Stimulated activated CD4-positive, alpha-beta T cell treated with anti-CD3 and anti-CD28 coated beads, Interleukin-4, amount 100 ng/mL, for 4 hours (primary cell): Measurements from ENCODE around the gene NAPG.
A peak's percentile ranks its signal among the peaks of the same experiment; 100 is the strongest.
"Not testable (repeated sequence)": the region's sequence is repeated elsewhere in the genome, so short reads cannot be mapped to it uniquely, and the experiment has no call there.

Experiments used
- DNase-seq, 2 experiments: peaks; one replicate each; pipeline ENCODE4 v3.0.0-alpha.2; 2020

The NAPG gene

DNA sequence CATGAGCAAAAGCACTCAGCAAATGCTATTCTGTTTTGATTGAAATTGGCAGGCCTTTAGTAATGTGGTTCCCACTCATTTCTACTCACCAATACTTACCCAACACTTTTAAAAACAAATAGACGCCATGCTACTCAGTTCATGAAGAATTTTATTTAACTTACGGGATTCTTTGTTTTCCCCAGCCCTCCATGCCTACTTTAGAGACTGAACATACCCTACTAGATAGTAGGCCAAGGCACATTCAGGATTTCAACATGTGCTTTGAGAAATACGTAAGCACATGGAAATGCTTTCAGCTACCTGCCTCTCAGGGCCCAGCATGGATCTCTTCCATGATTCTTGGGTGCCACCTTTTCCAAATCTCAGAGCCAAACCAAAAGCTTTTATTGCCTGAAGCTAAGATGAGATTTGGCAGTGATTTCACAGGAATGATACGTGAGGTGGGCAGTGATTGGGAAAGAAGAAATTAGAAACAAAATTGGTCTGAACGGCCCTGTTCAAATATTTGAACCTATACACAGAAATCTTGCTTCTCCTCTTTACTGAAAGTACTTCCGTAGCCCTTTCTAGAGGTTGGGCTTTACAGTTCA, 31.4 kb downstream of the NAPG start:
- no peak for DNase-seq

DNA sequence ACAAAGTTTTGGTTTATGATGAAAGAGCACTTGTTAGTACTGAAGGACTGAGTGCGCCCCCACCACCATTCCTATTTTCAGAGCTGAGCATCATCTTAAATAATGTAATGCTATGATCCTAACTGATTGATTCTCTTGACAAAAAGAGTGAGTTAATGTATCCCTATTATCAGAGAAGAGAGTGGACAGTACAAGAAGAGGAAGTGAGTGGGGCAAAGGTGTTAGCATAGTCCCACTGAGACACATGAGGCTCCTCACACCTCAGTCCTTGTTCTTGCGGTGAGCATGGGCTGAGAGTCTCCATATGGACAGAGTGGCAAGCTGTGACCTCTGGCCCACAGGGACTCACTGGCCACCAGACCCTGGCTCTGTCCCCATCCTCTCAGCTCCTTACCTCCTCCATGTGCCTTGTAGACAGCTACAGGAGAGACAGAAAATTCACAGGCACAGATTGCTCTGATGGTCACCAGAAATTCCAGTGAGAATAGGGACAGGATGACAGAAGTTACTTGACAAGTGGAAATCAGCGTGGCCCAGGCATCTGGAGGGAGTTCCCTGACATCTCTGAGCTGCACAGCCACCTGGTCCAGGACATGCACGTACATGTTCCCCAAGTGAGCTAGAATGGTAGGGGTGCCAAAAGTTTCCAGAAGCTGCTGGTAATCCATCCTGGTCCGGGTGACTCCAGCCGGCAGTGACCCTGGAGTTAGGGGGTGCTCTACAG, 32.6 kb downstream of the NAPG start:
- DNase-seq: no peak

DNA sequence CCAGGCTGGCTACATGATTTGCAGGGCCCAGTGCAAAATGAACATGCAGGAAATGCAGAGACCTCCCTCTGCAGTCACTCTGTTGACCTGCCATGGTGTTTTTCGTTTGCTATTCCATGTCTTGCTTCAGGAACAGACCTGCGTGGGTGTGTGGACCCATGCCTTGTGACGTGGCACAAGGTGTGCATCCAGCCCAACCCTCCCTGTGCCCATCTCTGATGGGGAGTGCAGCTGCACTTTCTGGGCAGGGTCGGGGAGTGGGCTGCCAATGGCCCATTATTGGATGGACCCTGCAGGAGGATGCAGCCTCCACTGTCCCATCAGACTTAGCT, 33.1 kb downstream of the NAPG start:
- DNase-seq: no peak

DNA sequence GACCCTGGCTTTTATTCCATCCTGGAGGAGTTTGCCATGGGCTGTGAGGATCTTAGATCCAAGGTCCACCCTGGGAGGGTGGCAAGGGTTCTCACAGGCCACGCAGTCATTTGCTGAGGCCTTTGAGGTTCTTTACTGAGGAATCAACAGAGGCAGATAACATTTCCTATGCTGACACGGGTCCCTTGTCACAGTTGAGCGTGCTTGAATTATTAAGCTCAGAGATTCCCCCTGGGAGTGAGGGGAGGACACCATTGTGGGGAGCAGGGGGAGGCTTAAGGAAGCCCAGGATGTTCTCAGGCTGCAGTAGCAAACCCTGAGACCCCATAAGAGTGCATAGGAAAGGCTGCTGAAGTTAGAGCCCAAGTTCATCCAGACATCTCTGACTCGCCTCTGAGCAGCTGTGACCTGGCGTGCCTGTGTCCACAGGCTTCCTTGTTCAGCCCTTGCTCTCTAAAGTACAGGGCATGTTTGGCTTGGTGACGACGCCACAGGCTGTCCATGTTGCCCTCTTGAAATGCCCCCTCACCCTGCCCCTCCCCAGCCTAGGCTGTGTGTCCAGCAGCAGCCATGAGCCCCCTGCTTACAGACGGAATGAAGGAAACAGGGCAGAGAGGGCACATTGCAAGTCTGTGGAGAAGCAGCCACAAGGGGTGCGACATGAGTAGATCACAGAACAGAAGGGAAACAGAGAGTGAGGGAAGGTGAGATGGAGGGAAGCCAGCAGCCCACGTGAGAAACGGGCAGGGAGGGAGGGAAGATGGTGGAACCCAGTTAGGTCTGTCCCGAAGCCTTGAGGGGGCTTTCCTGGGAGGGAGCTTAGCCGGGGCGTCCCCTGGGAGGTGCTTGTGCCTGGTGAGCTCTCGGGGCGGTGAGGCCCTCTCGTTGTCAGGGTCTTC, 34.0 kb downstream of the NAPG start:
- no peak for DNase-seq

DNA sequence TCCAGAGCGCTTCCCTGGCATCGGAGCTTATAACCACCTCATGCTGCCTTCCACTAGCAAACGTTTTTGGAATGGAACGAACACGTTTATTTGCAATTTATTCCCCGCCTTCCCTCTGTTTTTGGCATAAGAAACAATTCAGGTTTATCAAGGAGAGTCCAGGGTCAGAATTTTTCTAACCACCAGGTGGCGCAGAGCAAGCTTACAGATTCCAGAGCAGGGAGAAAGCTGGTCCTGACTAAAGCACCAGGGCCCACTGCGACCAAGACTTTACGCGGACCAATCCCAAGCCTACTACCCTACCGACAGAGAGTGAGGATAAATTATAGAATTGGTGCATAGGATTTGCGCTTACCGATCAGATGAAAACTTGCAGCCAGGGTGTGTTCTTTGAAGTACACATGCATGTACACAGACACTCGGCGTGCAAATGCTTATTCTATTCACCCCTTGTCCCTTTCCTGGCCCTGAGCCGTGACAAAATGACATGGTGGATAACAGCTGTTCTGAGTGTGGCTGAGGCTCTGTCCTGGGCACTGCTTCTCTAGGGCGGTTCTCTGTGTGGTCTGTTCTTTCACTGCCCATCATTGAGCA, 34.7 kb downstream of the NAPG start:
- peak; percentile 21 to 49 for DNase-seq

DNA sequence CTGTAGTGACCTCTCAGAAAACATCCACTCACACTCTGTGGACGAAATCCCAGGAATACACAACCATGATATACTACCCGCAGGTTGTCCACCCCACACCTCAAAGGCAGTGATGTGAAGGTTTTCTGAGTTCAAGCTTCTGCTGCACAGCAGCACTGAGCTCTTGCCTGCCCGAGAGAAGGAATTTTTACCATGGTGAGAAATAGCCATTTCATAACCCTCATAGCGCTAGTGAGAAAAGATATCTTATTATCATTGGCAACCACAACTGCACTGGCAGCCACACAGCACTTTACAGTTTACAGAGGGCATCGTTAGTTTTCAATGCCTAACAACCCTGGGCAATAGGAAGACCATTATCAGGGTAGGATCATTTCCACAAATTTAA, 36.9 kb downstream of the NAPG start:
- DNase-seq: no peak

DNA sequence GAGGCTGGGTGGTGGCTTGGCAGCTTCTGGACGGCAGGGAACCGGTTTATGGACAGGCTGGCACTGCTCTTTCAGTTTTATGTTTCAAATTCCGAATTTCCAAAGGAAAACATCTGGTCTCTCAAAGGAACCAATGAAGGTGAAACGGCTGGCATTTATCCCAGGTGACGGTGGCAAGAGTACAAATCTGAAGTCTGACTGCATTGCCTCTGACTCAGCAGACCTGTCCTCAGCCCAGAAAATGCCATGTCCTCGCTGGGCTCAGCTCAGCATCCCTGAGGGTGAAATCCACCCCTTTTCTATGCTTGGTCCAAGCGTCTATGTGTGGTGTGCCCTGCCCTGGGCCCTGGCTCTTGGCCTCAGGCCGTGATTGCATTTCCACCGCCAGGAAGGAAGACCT, 38.1 kb downstream of the NAPG start:
- no peak for DNase-seq

DNA sequence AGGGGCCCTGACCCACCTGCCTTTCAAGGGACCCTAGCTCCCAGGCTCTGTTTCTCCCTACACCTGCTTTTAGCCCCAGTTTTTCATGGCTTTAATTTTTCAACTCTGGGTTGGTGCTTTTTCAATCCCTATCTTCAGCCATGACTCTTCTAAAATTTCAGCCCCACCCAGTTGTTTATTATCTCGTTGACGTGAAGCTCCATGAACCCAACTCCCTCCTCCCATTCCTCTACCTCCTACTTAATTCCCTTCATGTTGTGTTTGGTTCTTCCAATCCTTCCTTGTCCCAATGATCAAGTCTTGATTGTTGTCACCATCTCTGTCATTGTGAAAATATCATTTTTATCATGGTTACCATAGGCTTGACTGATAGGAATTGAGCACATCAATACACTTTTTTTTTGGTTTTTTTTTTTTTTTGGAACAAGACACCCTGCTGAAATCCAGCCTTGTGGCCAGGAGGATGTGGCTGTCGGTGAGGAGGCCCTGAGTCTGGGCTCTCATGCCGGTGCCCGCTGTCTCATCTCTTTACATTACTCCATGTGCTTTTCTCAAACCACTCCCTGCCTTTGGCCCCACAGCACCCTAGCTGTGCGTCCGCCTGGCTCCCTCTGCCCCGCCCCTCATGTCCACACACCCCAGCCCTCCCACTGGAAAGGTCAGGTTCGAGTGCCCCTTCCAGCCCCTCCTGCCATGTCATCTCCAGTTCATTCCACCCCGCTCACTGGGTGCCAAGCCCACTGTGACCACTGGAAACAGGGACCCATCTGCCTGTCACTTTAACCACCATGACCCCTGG, 39.3 kb downstream of the NAPG start:
- DNase-seq: no peak

DNA sequence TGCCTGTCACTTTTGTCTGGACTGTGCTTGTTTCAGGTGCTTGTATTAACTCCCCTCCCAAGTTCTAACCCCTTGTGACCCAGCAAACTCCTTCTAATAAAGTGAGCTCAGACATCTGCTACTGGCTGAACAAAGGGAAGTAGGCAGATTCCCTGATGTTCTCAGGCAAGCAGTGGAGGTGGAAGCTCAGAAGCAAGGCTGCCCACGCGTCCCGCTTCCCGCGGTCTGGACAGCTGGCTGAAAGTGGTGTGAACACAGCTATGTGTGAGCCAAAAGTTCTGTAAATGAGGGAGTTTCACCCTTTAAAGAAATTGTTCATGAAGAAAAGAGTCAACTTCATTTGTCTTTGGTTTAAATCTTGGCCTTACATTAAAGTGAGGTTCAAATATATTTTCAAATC, 40.0 kb downstream of the NAPG start:
- DNase-seq: no peak

DNA sequence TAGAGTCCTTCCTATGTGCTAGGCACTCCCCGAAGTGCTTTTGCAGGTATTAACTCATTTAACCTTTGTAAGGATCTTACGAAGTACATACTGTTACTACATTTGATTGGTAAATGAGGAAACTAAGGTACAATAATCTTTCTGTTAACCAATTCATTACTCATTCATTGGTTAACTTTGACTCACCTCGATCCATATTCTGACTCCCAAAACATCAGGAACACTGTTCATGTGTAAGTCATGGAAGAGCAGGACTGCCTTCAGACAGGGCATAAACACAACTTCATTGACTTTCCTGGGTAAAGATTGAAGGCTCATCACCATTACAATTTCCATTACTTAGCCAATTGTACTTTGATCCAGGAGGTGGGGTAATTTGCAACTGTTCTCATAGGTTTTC, 40.6 kb downstream of the NAPG start:
- no peak for DNase-seq

DNA sequence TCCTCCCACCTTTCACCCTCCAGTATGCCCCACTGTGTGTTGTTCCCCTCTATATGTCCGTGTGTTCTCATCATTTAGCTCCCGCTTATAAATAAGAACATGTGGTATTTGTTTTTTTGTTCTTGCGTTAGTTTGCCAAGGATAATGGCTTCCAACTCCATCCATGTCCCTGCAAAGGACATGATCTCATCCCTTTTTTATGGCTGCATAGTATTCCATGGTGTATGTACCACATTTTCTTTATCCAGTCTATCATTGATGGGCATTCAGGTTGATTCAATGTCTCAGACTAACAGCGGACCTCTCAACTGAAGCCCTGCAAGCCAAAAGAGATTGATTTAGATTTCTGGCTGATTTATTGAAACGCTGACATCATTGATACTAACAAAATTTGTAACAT, 44.1 kb downstream of the NAPG start:
- DNase-seq: not testable (repeated sequence)

DNA sequence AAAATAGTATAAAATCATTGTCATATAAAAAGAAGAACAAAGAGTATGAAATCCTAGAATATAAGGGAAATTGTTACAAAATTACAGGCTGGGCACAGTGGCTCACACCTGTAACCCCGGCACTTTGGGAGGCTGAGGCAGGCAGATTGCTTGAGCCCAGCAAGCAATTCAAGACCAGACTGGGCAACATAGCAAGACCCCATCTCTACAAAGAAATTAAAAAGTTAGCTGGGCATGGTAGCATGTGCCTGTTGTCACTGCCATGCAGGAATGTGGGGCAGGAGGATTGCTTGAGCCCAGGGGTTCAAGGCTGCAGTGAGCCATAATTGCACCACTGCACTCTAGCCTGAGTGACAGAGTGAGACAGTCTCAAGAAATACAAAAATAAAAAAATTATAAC, 44.8 kb downstream of the NAPG start:
- no peak for DNase-seq

DNA sequence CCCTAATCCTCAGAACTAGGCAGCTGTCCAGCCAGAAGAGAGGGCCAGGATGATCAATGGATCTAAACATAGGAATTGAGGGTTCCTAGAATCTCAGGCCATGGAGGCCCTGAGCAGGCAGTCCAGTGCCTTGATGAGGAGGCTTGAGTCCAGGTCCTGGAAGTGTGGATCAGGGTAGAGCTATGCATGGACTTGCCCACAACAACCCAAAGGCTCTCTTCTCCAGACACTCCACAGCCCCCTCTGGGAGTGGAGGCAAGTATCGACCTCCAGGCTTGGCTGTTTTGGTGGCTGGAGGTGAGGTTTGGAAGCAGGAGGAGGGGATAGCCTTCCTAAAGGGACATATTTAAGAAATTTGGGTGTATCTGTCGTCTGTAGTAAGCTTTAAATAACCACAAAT, 45.7 kb downstream of the NAPG start:
- no peak for DNase-seq

DNA sequence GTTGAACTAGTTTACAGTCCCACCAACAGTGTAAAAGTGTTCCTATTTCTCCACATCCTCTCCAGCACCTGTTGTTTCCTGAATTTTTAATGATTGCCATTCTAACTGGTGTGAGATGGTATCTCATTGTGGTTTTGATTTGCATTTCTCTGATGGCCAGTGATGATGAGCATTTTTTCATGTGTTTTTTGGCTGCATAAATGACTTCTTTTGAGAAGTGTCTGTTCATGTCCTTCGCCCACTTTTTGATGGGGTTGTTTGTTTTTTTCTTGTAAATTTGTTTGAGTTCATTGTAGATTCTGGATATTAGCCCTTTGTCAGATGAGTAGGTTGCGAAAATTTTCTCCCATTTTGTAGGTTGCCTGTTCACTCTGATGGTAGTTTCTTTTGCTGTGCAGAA, 47.4 kb downstream of the NAPG start:
- DNase-seq: not testable (repeated sequence)

DNA sequence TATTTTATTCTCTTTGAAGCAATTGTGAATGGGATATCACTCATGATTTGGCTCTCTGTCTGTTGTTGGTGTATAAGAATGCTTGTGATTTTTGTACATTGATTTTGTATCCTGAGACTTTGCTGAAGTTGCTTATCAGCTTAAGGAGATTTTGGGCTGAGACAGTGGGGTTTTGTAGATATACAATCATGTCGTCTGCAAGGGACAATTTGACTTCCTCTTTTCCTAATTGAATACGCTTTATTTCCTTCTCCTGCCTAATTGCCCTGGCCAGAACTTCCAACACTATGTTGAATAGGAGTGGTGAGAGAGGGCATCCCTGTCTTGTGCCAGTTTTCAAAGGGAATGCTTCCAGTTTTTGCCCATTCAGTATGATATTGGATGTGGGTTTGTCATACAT, 48.6 kb downstream of the NAPG start:
- DNase-seq: not testable (repeated sequence)

DNA sequence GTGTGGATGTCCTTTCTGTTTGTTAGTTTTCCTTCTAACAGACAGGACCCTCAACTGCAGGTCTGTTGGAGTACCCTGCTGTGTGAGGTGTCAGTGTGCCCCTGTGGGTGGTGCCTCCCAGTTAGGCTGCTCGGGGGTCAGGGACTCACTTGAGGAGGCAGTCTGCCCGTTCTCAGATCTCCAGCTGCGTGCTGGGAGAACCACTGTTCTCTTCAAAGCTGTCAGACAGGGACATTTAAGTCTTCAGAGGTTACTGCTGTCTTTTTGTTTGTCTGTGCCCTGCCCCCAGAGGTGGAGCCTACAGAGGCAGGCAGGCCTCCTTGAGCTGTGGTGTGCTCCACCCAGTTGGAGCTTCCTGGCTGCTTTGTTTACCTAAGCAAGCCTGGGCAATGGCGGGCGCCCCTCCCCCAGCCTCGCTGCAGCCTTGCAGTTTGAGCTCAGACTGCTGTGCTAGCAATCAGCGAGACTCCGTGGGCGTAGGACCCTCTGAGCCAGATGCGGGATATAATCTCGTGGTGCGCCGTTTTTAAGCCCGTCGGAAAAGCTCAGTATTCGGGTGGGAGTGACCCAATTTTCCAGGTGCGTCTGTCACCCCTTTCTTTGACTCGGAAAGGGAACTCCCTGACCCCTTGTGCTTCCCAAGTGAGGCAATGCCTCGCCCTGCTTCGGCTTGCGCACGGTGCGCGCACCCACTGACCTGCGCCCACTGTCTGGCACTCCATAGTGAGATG, 52.2 kb downstream of the NAPG start:
- DNase-seq: not testable (repeated sequence)

DNA sequence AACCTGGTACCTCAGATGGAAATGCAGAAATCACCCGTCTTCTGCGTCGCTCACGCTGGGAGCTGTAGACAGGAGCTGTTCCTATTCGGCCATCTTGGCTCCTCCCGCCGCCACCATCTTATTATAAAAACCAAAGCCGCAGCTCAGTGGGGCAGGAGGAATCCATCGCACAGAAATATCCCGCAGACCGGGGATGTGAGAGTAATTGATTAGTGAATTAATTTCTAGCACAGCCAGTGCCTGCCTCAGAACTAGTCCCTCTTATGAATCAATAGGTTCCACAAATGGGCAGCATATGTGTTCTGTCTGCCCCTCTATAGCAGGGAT, 52.7 kb downstream of the NAPG start:
- DNase-seq: not testable (repeated sequence)

DNA sequence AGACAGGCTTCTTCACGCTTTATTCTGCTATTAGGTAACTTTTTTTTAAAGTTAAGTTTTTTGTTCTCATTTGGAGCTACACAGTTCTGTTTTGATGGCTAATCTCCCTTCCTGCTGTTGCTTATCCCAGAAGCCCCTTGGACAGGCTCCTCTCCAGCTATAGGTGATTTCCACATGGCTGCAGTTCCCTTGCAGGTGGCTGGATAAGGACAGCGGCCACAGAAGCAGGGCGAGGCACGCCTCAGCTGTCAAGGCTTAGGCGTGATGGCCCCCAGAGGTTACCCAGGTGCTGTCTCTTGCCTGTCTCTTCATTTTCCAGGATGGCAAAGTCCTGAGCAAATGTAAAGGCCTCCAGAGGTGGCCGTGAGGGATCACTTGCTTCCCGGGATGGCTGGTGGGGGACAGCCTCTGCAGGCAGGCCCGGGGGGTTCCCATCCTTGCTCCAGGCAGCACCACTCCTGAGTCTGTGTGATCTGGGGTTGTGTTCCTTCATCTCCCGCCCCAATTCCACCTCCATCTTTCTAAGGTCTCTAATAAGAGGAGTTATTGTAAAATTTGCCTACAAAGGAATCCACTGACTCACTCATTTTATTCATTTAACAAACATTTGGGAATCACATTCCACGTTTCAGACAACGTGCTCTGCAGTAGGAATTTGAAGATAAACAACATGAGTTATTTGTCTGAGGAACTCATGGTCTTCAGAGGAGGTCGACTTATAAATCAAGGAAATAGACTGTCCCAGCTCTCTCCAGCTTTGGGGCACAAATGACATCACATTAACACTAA, 53.4 kb downstream of the NAPG start:
- no peak for DNase-seq

DNA sequence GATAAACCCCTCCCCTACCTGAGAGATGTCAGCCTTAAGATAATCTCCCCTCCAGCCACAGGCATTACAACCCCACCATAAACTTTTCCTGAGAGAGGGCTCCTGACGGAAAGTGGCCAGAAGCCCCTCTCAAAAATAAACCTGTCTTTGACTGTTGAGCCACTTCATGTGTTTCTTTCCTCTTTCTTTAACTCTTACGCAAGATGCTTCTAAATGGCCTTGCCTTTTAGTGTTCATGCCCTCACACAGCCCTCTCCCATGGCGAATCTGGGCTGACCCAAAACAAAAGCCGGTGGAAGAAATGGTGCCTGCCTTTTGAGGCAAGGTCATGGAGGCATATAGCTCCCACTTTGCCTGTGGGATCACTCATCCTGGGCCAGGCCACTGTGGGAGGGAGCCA, 54.4 kb downstream of the NAPG start:
- DNase-seq: no peak

DNA sequence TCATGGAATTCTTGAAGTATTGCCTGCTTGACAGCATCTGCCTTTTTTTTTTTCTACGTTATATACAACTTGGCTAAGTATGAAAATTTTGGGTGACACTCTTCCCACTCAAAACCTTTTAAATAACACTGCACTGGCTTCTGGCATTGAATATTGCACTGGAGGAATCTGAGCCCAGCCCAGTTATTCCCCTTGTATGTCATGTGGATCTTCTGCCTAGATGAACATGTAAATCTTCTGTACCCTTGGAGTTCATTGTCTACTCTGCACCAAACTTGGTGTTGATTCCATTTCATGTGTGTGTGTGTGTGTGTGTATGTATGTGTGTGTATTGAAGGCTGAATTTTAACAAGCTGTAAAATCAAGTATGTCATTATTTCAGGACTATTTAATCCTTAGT, 59.4 kb downstream of the NAPG start:
- DNase-seq: no peak

DNA sequence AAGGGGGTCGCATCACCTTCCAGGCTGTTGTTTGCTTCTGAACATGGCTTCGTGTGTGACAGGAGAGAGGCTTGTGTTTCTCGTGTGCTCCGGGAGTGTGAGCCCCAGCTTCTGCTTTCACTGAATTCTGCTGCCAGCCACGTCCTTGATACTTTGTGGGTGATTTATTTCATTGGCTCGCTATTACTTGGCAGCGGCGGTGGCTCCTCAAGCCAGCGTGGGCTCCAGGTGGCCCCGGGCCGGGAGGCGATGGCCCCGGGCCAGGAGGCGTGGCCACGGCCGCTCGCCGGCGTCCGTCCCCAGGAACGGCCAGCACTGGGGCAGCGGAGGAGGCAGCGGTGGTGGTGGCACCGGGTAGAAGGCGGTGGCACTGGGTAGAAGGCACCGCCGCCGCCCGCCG, 63.1 kb downstream of the NAPG start:
- no peak for DNase-seq

DNA sequence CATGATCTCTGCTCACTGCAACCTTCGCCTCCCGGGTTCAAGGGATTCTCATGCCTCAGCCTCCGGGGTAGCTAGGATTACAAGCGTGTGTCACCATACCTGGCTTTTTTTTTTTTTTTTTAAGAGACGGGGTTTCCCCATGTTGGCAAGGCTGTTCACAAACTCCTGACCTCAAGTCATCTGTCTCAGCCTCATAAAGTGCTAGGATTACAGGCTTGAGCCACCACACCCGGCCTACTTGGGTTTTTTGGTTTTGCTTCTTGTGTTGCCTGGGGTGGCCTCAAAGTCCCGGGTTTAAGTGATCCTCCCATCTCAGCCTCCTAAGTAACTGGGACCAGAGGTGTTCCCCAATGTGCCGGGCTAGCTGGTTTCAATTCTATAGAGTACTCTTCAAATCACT, 64.6 kb downstream of the NAPG start:
- DNase-seq: no peak
